ENCODE results near the gene KIFC1. TPM values are rescaled to one million over a fixed set of nuclear protein-coding genes. Genes with fewer than 3 reads are reported as not detected.

Gene KIFC1
- total and polyA plus RNA-seq, 2 donors from 2014 or later, result 2.3 TPM; not detected in 1

DNA sequence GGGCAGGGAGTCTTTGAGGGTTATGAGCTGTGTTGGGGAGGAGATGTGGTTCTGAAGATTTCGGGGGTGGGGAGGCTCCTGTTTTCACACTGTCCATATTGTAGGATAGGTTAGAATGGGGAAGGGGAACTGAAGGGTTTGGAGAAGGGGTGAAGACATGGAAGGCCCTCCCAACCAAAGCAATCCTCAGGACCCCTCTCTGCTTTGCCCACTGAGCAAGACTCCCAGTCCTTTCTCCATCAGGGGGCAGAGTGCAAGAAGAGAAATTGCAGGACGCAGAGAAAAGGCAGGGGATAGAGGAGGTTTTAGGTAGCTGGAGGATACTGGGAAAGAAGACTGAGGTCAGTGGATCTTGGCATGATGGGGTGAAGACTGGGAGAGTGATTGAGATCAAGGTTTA lies 32.2 kb downstream of the KIFC1 start:
- Histone ChIP-seq H3K27me3 (ENCODE audit: control insufficient read depth, insufficient read depth, low read length) (no peaks in the 10 kb centered on the region), H3K9ac (ENCODE audit: low read length in 3 of 3) (no peak overlapping the region), H3K9me3 (ENCODE audit: control insufficient read depth in 2 of 3, insufficient read depth in 1 of 3, low read length in 3 of 3) (no peaks in the 10 kb centered on the region), H3K4me1 (ENCODE audit: control insufficient read depth in 2 of 3, insufficient read depth in 2 of 3, low read depth in 1 of 3, low read length in 3 of 3) (peaks cover 0 to 22% (median under 1%) of the 10 kb centered on the region in 3 donors), H3K27ac (ENCODE audit: low read depth in 2 of 2, low read length in 2 of 2) (no peak overlapping the region), H3K36me3 (ENCODE audit: control insufficient read depth in 2 of 3, insufficient read depth in 3 of 3, low read length in 3 of 3) (no peaks in the 10 kb centered on the region), H3K4me3 (ENCODE audit: low read length in 3 of 3) (no peak overlapping the region)
- FAIRE-seq (no peak), DNase-seq (no peak)
- intact Hi-C loops (cut with DNase I), result no loop called here
- TF ChIP-seq, protein P1, sequence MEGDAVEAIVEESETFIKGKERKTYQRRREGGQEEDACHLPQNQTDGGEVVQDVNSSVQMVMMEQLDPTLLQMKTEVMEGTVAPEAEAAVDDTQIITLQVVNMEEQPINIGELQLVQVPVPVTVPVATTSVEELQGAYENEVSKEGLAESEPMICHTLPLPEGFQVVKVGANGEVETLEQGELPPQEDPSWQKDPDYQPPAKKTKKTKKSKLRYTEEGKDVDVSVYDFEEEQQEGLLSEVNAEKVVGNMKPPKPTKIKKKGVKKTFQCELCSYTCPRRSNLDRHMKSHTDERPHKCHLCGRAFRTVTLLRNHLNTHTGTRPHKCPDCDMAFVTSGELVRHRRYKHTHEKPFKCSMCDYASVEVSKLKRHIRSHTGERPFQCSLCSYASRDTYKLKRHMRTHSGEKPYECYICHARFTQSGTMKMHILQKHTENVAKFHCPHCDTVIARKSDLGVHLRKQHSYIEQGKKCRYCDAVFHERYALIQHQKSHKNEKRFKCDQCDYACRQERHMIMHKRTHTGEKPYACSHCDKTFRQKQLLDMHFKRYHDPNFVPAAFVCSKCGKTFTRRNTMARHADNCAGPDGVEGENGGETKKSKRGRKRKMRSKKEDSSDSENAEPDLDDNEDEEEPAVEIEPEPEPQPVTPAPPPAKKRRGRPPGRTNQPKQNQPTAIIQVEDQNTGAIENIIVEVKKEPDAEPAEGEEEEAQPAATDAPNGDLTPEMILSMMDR (IDR thresholded peaks at IDR 0.05; ENCODE audit: borderline replicate concordance, extremely low read depth, insufficient read depth), result no peak

DNA sequence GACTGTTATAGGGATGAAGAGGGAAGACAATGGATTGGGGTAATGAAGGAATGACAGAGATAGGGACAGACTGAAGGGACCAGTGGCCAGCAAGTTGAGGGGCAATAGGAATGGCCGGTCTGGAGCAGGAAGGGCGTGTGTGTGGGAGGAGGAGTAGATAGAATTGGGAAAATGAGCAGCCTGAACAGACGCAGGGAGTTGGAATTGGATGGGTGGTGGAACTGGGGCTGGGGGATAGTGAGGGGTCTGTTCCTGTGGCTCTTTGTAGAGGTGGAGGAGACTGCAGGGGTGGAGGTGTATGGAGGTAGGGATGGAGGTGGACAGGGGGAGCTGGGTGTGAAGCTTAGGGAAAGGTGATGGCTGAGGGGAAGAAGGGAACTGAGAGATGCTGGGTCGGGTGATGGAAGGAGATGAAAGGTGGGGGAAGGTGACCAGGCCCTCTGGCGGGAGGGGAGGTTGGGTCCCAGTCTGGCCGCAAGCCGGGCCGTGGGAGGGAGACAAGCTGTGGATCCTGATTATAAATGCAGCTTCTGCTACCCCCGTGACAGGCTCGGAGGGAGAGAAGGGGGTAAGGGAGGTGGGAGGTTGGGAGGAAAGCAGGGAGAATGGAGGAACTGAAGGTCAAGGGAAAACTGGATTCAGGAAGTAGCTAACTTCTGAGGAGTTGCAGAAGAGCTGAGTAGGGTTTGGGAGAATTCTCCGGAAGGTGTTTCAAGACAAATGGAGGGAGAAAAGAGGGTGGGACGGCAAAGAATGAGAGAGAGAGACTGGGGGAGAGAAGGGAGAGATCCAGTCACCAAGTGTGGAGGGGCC lies 33.4 kb downstream of the KIFC1 start:
- intact Hi-C loops (cut with DNase I), result no loop called here
- TF ChIP-seq, protein P1 (IDR thresholded peaks at IDR 0.05; ENCODE audit: borderline replicate concordance, extremely low read depth, insufficient read depth), result no peak
- H3K27me3 ChIP-seq (ENCODE audit: control insufficient read depth, insufficient read depth, low read length), result no peaks in the 10 kb centered on the region
- peak in 2 of 5 donors; percentile 69 to 73 for DNase-seq
- no peak for FAIRE-seq
- H3K4me3 ChIP-seq (ENCODE audit: low read length in 3 of 3), result peak overlapping the region; percentile 73 to 86 (median 82)
- peaks cover 0 to 26% (median 3%) of the 10 kb centered on the region in 3 donors for H3K4me1 ChIP-seq (ENCODE audit: control insufficient read depth in 2 of 3, insufficient read depth in 2 of 3, low read depth in 1 of 3, low read length in 3 of 3)
- H3K9me3 ChIP-seq (ENCODE audit: control insufficient read depth in 2 of 3, insufficient read depth in 1 of 3, low read length in 3 of 3), result no peaks in the 10 kb centered on the region
- H3K9ac ChIP-seq (ENCODE audit: low read length in 3 of 3), result peak overlapping the region; percentile 65 to 99 (median 78)
- H3K36me3 ChIP-seq (ENCODE audit: control insufficient read depth in 2 of 3, insufficient read depth in 3 of 3, low read length in 3 of 3), result no peaks in the 10 kb centered on the region
- H3K27ac ChIP-seq (ENCODE audit: low read depth in 2 of 2, low read length in 2 of 2), result peak overlapping the region; percentile 97

DNA sequence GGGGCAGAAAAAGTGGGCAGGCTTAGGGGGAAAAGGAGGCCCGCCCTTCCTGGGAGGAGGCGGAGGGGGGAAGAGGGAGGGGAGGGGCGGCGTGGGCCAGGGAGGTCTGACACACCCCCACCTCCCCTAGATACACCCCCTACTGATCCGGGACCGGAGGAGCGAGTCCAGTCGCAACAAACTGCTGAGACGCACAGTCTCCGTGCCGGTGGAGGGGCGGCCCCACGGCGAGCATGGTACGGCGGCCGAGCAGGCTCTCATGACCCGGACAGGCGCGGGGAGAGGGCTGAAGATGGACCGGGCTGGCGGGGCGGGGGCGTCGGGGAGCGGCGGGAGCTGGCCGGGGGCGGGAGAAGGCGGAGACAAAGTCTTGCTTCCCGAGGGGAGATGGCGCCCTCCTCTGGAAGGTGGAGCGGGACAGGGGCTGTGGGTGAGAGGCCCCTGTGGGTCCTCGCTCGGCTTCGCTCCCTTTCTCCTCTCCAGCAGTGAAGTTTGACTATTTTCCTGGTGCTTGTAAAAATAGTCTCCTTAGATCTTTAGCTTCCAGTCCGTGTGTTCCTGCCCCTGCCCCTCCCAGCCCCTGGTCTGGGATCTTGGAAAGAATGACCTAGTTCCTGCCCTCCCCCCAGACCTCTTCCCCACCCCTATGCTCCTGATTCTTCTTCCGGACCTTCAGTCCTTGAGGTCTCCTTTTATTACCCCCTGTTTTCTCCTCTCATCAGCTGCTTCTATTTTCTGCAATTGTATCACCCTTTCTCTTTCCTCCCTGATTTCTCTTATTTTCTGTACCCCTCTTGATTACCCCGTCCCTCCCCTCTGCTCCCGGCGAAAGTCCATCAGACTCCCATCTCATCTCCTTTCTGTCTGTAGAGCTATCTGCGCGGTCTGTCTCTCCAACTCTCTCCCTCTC lies 34.3 kb downstream of the KIFC1 start:
- Histone ChIP-seq H3K27ac (ENCODE audit: low read depth in 2 of 2, low read length in 2 of 2) (peak overlapping the region; percentile 97), H3K36me3 (ENCODE audit: control insufficient read depth in 2 of 3, insufficient read depth in 3 of 3, low read length in 3 of 3) (no peaks in the 10 kb centered on the region), H3K9me3 (ENCODE audit: control insufficient read depth in 2 of 3, insufficient read depth in 1 of 3, low read length in 3 of 3) (no peaks in the 10 kb centered on the region), H3K4me1 (ENCODE audit: control insufficient read depth in 2 of 3, insufficient read depth in 2 of 3, low read depth in 1 of 3, low read length in 3 of 3) (peaks cover 6 to 35% (median 7%) of the 10 kb centered on the region in 3 donors), H3K9ac (ENCODE audit: low read length in 3 of 3) (peak overlapping the region; percentile 54 to 99 (median 78)), H3K27me3 (ENCODE audit: control insufficient read depth, insufficient read depth, low read length) (no peaks in the 10 kb centered on the region), H3K4me3 (ENCODE audit: low read length in 3 of 3) (peak overlapping the region; percentile 73 to 86 (median 82))
- intact Hi-C loops (cut with DNase I), result no loop called here
- DNase-seq (peak; percentile 90 to 95 (median 94)), FAIRE-seq (no peak)
- TF ChIP-seq, protein P1 (IDR thresholded peaks at IDR 0.05; ENCODE audit: borderline replicate concordance, extremely low read depth, insufficient read depth), result peak; percentile 61
